GM12878 (cell line): Measurements from ENCODE around the gene ZNF805. TPM values are rescaled to one million over a fixed set of nuclear protein-coding genes. Genes with fewer than 3 reads are reported as not detected.
A peak's percentile ranks its signal among the peaks of the same experiment; 100 is the strongest.

Experiments used
- CBX5 ChIP-seq: sonication (generic); IDR thresholded peaks from 2 replicates; pipeline ENCODE4 v1.6.1; 2016; ENCODE audit warnings: low read depth, moderate library complexity, mild to moderate bottlenecking, inconsistent platforms
- IRF3 ChIP-seq: fragments of 450-650 bp; IDR thresholded peaks from 2 replicates; pipeline ENCODE4 v1.6.1; 2014; ENCODE audit warnings: mild to moderate bottlenecking
- KAT2A ChIP-seq: conservative IDR thresholded peaks from 2 replicates; pipeline ENCODE4 v1.6.1; 2011; ENCODE audit warnings: low read depth, low read length; ENCODE audit not compliant: control insufficient read depth
- LARP7 ChIP-seq: fragments of 450-650 bp; IDR thresholded peaks from 2 replicates; pipeline ENCODE4 v1.6.1; 2017; ENCODE audit warnings: mild to moderate bottlenecking
- NKRF ChIP-seq: fragments of 450-650 bp; conservative IDR thresholded peaks from 2 replicates; pipeline ENCODE4 v1.6.1; 2017; ENCODE audit warnings: mild to moderate bottlenecking, moderate library complexity
- POLR2A ChIP-seq: IDR thresholded peaks from 2 replicates; pipeline ENCODE4 v1.6.1; 2011; ENCODE audit warnings: low read depth, mild to moderate bottlenecking, low read length
- RAD21 ChIP-seq: IDR thresholded peaks from 2 replicates; pipeline ENCODE4 v1.6.1; 2011; ENCODE audit warnings: mild to moderate bottlenecking, low read depth, low read length, moderate library complexity; ENCODE audit not compliant: insufficient read depth
- RAD51 ChIP-seq: fragments of 450-650 bp; IDR thresholded peaks from 2 replicates; pipeline ENCODE4 v1.6.1; 2016; ENCODE audit warnings: moderate library complexity, mild to moderate bottlenecking, inconsistent platforms
- RELA ChIP-seq: fragments of 450-650 bp; IDR thresholded peaks from 2 replicates; pipeline ENCODE4 v1.8.0; 2014; ENCODE audit warnings: borderline replicate concordance; ENCODE audit not compliant: partially characterized antibody
- REST ChIP-seq: IDR thresholded peaks from 2 replicates; pipeline ENCODE4 v1.6.1; 2012; ENCODE audit warnings: mild to moderate bottlenecking, low read depth, low read length
- SIX5 ChIP-seq: IDR thresholded peaks from 2 replicates; pipeline ENCODE4 v1.6.1; 2011; ENCODE audit warnings: mild to moderate bottlenecking, low read depth, low read length, moderate library complexity; ENCODE audit not compliant: severe bottlenecking
- SMAD5 ChIP-seq: IDR thresholded peaks from 2 replicates; pipeline ENCODE4 v1.6.1; 2016; ENCODE audit warnings: antibody characterized with exemption, low read depth
- TAF1 ChIP-seq: IDR thresholded peaks from 2 replicates; pipeline ENCODE4 v1.6.1; 2011; ENCODE audit warnings: mild to moderate bottlenecking, low read depth, low read length, borderline replicate concordance
- TCF7 ChIP-seq: IDR thresholded peaks from 2 replicates; pipeline ENCODE4 v1.6.1; 2014; ENCODE audit warnings: antibody characterized with exemption, borderline replicate concordance
- WRNIP1 ChIP-seq: IDR thresholded peaks from 2 replicates; pipeline ENCODE4 v1.6.1; 2011; ENCODE audit warnings: low read depth, low read length, improper control_type of control experiment, borderline replicate concordance
- polyA plus RNA-seq, 11 experiments: library from polyadenylated mRNA; depleted of rRNA in 4 of 11; unstranded in 6 of 11; stranded (reverse) in 5 of 11; fragments of >200 nt; fragmentation: Nextera tagmentation in 4 of 11; fragmentation: Illumina TruSeq in 1 of 11; extraction: Ambion mirVana in 4 of 11; extraction: Trizol in 1 of 11; gene quantifications; 1 replicate in 1 of 11; 2 replicates in 10 of 11; pipeline versions ENCODE4 v1.2.1 to v1.2.3, GENCODE V29; 2011 to 2016; ENCODE audit warnings: inconsistent platforms in 2 of 11, missing spikeins in 2 of 11, low read depth in 1 of 11
- total RNA-seq, 4 experiments: library from RNA; depleted of rRNA in 3 of 4; stranded (reverse); fragments of >200 nt in 3 of 4; fragmentation: Illumina TruSeq in 1 of 4; extraction: Trizol in 1 of 4; gene quantifications; 2 replicates each; pipeline versions ENCODE4 v1.2.1 to v1.2.3, GENCODE V29; 2013 to 2021
- TF ChIP-seq, protein P1 (sequence below): IDR thresholded peaks from 2 replicates; pipeline ENCODE4 v1.6.1; 2011; ENCODE audit warnings: borderline replicate concordance, low read depth, mild to moderate bottlenecking, moderate library complexity, low read length; ENCODE audit not compliant: insufficient read depth, poor library complexity, severe bottlenecking
- TF ChIP-seq, protein P2 (sequence below): IDR thresholded peaks from 2 replicates; pipeline ENCODE4 v1.6.1; 2011; ENCODE audit warnings: low read depth, low read length, improper control_type of control experiment, borderline replicate concordance
- TF ChIP-seq, protein P3 (sequence below): fragments of 150-350 bp; IDR thresholded peaks from 2 replicates; pipeline ENCODE4 v1.6.1; 2014; ENCODE audit warnings: mild to moderate bottlenecking, low read depth, low read length

The ZNF805 gene
- total and polyA plus RNA-seq, 10 of the 15 experiments (the other 5 are each of a cell fraction or from before 2014, with no cell fraction given) = 0.31 to 8.9 (median 2.3) TPM

DNA sequence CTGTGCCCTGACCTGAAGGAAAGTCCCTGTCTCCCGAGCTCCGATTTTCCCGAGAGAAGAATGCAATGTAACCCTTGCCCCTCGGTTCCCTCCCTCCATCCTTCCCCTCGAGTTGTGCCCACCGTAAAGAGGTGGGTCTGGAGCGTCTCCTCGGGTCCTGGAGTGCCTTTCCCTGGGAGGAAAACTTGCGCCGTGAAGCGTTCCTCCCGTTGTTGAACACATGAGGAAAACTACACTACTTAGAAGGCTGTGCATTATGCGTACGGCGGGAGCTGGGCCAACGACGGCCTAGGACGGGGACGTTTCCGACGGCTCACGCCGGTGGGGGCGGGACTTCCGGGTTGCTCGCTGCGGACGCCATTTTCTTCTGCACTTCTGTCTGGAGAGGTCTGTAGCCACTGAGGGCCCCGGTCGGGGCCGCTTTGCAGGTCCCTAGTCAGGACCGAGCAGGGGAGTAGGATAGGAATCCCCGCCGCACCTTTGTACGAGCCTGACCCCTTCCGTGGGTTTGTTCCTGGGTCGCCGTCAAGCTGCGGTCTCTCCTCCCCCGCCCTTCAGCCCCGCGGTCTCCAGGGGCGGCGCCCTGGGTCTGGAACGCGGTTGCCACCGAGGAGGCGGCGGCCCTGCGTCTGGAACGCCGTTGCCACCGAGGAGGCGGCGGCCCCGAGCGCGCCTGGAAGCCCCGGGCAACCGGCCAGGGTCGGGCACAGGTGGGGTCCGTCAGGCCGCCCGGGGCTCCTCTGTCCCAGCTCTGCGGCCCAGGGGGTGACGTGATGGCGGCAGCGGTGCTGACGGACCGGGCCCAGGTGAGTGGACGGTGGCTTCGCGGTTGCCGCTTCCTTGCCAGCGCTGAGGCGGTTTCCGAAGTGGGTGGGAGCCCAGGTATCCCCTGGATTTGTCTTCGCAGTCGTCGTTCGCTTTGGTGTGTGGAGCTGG lies 49.0 kb upstream of the ZNF805 start, which contains the start of gene ZNF264 (continued):
- TF ChIP-seq SIX5 (no peak), KAT2A (no peak), REST (peak; percentile 29; the same call in 1 of the 2 replicates), CBX5 (no peak), RAD21 (no peak), TAF1 (peak; percentile 83), SMAD5 (peak; percentile 71), IRF3 (no peak), NKRF (peak; percentile 63), RAD51 (no peak), RELA (peak; percentile 37), LARP7 (0 out of 2 replicates have a peak, but pooled peaks have one; percentile 50), WRNIP1 (no peak), TCF7 (no peak), POLR2A (peak; percentile 89)
- TF ChIP-seq, protein P1, sequence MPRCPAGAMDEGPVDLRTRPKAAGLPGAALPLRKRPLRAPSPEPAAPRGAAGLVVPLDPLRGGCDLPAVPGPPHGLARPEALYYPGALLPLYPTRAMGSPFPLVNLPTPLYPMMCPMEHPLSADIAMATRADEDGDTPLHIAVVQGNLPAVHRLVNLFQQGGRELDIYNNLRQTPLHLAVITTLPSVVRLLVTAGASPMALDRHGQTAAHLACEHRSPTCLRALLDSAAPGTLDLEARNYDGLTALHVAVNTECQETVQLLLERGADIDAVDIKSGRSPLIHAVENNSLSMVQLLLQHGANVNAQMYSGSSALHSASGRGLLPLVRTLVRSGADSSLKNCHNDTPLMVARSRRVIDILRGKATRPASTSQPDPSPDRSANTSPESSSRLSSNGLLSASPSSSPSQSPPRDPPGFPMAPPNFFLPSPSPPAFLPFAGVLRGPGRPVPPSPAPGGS = no peak
- TF ChIP-seq, protein P2, sequence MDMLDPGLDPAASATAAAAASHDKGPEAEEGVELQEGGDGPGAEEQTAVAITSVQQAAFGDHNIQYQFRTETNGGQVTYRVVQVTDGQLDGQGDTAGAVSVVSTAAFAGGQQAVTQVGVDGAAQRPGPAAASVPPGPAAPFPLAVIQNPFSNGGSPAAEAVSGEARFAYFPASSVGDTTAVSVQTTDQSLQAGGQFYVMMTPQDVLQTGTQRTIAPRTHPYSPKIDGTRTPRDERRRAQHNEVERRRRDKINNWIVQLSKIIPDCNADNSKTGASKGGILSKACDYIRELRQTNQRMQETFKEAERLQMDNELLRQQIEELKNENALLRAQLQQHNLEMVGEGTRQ = no peak
- TF ChIP-seq, protein P3, sequence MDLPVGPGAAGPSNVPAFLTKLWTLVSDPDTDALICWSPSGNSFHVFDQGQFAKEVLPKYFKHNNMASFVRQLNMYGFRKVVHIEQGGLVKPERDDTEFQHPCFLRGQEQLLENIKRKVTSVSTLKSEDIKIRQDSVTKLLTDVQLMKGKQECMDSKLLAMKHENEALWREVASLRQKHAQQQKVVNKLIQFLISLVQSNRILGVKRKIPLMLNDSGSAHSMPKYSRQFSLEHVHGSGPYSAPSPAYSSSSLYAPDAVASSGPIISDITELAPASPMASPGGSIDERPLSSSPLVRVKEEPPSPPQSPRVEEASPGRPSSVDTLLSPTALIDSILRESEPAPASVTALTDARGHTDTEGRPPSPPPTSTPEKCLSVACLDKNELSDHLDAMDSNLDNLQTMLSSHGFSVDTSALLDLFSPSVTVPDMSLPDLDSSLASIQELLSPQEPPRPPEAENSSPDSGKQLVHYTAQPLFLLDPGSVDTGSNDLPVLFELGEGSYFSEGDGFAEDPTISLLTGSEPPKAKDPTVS = no peak
